Nephron progenitor cell (in vitro differentiated cells): ENCODE measurements around the gene UCKL1.
"Not testable (repeated sequence)": the region's sequence is repeated elsewhere in the genome, so short reads cannot be mapped to it uniquely, and the experiment has no call there.

Experiments
- DNase-seq: peaks from one replicate; pipeline ENCODE4 v3.0.0; 2021
- H3K27ac Mint-ChIP-seq: 2 replicates; pipeline ENCODE4 v1.8.0; 2021; ENCODE audit warnings: mild to moderate bottlenecking, moderate library complexity, mixed read lengths
- H3K27me3 Mint-ChIP-seq: 2 replicates; pipeline ENCODE4 v1.8.0; 2021; ENCODE audit warnings: mild to moderate bottlenecking, low read depth, mixed read lengths; ENCODE audit not compliant: poor library complexity
- H3K36me3 Mint-ChIP-seq: 2 replicates; pipeline ENCODE4 v1.8.0; 2021; ENCODE audit warnings: low read depth, mixed read lengths
- H3K4me1 Mint-ChIP-seq: 2 replicates; pipeline ENCODE4 v1.8.0; 2021; ENCODE audit warnings: mixed read lengths
- H3K4me3 Mint-ChIP-seq: 2 replicates; pipeline ENCODE4 v1.8.0; 2021; ENCODE audit warnings: mild to moderate bottlenecking, moderate library complexity, mixed read lengths
- H3K9me3 Mint-ChIP-seq: 2 replicates; pipeline ENCODE4 v1.8.0; 2021; ENCODE audit warnings: mild to moderate bottlenecking, moderate library complexity, mixed read lengths
- CTCF ChIP-seq: fragments of 200-600 bp; sonication (generic); IDR thresholded peaks from 2 replicates; pipeline ENCODE4 v1.5.0; 2021; ENCODE audit warnings: antibody characterized with exemption

UCKL1 gene

DNA sequence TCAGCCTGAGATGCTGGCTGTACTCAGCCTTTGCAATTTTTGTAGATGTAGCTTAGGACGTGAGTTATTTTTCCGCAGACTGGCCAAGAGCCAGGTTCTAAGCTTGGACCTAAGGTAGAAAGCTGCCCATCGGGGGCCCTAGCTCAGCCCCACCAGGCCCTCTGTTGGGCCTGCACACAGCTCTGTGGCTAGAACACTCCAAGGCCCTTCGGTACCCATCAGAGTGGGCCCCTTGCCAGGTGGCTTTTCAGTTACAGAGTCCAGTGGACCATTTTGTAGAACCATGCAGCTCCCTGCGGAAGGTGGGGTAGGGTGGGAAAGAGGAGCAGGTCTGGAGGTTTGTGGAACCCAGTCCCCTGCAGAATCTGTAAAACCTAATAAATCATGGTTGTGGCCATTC is 22.6 kb downstream of the UCKL1 start:
- H3K27ac Mint-ChIP-seq = peak overlapping the region; percentile 42
- no peak for DNase-seq
- H3K36me3 Mint-ChIP-seq = peaks cover 66% of the 10 kb centered on the region
- no peaks in the 10 kb centered on the region for H3K27me3 Mint-ChIP-seq
- peaks cover 19% of the 10 kb centered on the region for H3K4me1 Mint-ChIP-seq
- no peaks in the 10 kb centered on the region for H3K9me3 Mint-ChIP-seq
- H3K4me3 Mint-ChIP-seq = no peak overlapping the region
- no peak for TF ChIP-seq CTCF

DNA sequence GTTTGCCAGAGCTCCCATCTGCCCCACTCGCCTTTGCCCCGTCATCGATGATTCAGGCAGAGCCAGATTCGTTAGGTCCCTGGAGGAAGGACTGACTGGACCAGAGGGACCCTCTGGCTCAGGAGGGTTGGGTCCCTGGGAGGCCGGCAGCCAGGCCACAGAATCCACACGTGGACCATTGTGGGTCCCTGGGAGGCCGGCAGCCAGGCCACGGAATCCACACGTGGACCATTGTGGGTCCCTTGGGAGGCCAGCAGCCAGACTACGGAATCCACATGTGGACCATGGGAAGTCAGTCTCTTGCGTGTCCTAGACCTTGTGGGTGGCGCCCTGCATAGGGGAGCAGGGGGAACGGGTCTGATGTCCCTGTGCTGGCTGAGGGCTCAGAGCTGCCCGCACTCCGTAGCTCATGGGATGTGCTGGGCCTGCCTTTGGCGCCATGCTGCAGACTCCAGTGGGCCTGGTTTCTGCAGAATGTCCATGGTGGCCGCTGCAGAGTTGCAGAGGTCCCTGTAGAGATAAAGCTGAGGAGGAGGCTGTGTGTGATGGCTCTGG is 23.5 kb downstream of the UCKL1 start:
- Mint-ChIP-seq H3K4me3 (no peak overlapping the region), H3K9me3 (no peaks in the 10 kb centered on the region), H3K27ac (no peak overlapping the region), H3K36me3 (peaks cover 69% of the 10 kb centered on the region), H3K4me1 (peaks cover 19% of the 10 kb centered on the region), H3K27me3 (no peaks in the 10 kb centered on the region)
- no peak for TF ChIP-seq CTCF
- no peak for DNase-seq

- no peaks in the 10 kb centered on the region for H3K27me3 Mint-ChIP-seq
- H3K4me3 Mint-ChIP-seq = no peak overlapping the region
- TF ChIP-seq CTCF = no peak
- peaks cover 19% of the 10 kb centered on the region for H3K4me1 Mint-ChIP-seq
- H3K36me3 Mint-ChIP-seq = peaks cover 70% of the 10 kb centered on the region
- H3K27ac Mint-ChIP-seq = no peak overlapping the region
- H3K9me3 Mint-ChIP-seq = no peaks in the 10 kb centered on the region
- no peak for DNase-seq
These were observed 24.5 kb downstream of the UCKL1 start for GRCh38 chr20:63931735-63932134.

DNA sequence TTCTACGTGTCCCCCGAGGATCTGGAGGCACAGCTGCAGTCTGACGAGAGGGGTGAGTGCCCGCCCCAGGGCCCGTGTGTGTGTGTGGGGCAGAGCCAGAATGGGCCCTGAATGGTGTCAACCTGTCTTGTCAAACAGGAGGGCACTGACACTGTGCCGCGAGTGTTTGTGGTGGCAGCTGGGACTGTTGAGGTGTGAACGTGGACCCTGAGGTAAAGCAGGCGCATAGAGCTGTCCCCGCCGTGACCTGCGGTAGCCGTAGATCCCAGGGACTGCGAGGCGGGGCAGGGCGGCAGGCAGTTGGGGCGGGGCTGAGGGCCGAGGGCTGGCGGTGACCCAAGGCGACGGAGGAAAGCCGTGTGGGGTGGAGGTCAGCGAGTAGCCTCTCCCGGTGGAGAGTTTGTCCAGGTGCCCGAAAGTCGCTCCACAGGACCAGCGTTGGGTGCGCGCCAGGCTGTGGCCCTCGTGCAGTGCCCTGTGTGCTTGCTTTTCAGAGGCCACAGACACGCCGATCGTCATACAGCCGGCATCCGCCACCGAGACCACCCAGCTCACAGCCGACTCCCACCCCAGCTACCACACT is 25.2 kb downstream of the UCKL1 start:
- TF ChIP-seq CTCF = no peak
- Mint-ChIP-seq H3K27me3 (no peaks in the 10 kb centered on the region), H3K36me3 (peaks cover 70% of the 10 kb centered on the region), H3K4me3 (no peak overlapping the region), H3K27ac (no peak overlapping the region), H3K9me3 (no peaks in the 10 kb centered on the region), H3K4me1 (peaks cover 20% of the 10 kb centered on the region)
- no peak for DNase-seq

DNA sequence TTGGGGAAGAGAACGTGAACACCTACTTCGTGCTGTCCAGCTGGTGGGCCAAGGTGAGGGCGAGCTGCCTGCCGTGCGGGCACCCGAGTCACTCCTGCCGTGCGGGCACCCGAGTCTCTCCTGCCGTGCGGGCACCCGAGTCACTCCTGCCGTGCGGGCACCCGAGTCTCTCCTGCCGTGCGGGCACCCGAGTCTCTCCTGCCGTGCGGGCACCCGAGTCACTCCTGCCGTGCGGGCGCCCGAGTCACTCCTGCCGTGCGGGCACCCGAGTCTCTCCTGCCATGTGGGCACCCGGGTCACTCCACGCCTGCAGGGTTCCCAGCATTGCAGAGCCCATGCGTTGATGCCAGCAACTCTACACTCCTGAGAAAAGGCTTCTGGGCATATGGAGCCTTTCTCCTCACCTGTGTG is 26.7 kb downstream of the UCKL1 start:
- not testable (repeated sequence) for H3K27me3 Mint-ChIP-seq, H3K9me3 Mint-ChIP-seq, DNase-seq, H3K4me3 Mint-ChIP-seq
- peak overlapping the region; percentile 69 for H3K27ac Mint-ChIP-seq
- H3K36me3 Mint-ChIP-seq = peaks cover 64% of the 10 kb centered on the region
- H3K4me1 Mint-ChIP-seq = peaks cover 15% of the 10 kb centered on the region

- peaks cover 62% of the 10 kb centered on the region for H3K36me3 Mint-ChIP-seq
- H3K9me3 Mint-ChIP-seq = no peaks in the 10 kb centered on the region
- no peaks in the 10 kb centered on the region for H3K27me3 Mint-ChIP-seq
- TF ChIP-seq CTCF = no peak
- H3K4me1 Mint-ChIP-seq = peaks cover 11% of the 10 kb centered on the region
- no peak overlapping the region for H3K4me3 Mint-ChIP-seq
- H3K27ac Mint-ChIP-seq = no peak overlapping the region
- DNase-seq = no peak
These were observed 27.1 kb downstream of the UCKL1 start for GRCh38 chr20:63929071-63929470.
